GM15510 (cell line): ENCODE measurements around the gene MAL.

Source experiments
- POLR2A ChIP-seq: IDR thresholded peaks from 3 replicates; pipeline ENCODE4 v1.6.1; 2011; ENCODE audit warnings: borderline replicate concordance; ENCODE audit not compliant: insufficient read length; ENCODE audit errors: extremely low read depth

Gene MAL

GRCh38 chr2:95069465-95069864 is 44.0 kb downstream of the MAL start:
- TF ChIP-seq POLR2A, result no peak

GRCh38 chr2:95071856-95072255 is 46.3 kb downstream of the MAL start:
- no peak for TF ChIP-seq POLR2A

- no peak for TF ChIP-seq POLR2A
Observed at GRCh38 chr2:95072424-95072823, 46.9 kb downstream of the MAL start.

GRCh38 chr2:95073856-95074662 is 48.6 kb downstream of the MAL start:
- no peak for TF ChIP-seq POLR2A

- TF ChIP-seq POLR2A, result no peak
Observed at GRCh38 chr2:95074663-95075439, 49.3 kb downstream of the MAL start.

- TF ChIP-seq POLR2A, result no peak
Observed at GRCh38 chr2:95075440-95076132, 50.1 kb downstream of the MAL start.

GRCh38 chr2:95076705-95077529 is 51.4 kb downstream of the MAL start:
- no peak for TF ChIP-seq POLR2A

GRCh38 chr2:95077530-95077825 is 52.0 kb downstream of the MAL start:
- TF ChIP-seq POLR2A, result no peak

GRCh38 chr2:95077861-95078603 is 52.5 kb downstream of the MAL start:
- TF ChIP-seq POLR2A, result no peak

GRCh38 chr2:95079199-95079683 is 53.7 kb downstream of the MAL start:
- no peak for TF ChIP-seq POLR2A

GRCh38 chr2:95082477-95082876 is 57.0 kb downstream of the MAL start:
- TF ChIP-seq POLR2A, result no peak

- TF ChIP-seq POLR2A, result no peak
Observed at GRCh38 chr2:95086017-95086416, 60.5 kb downstream of the MAL start.

GRCh38 chr2:95087379-95087778 is 61.9 kb downstream of the MAL start:
- no peak for TF ChIP-seq POLR2A
